CD4-positive, alpha-beta T cell (primary cell): ENCODE data around the gene OR2T8. TPM values are rescaled to one million over a fixed set of nuclear protein-coding genes. Genes with fewer than 3 reads are reported as not detected.
"Not testable (repeated sequence)": the region's sequence is repeated elsewhere in the genome, so short reads cannot be mapped to it uniquely, and the experiment has no call there.

ENCODE experiments used
- ATAC-seq: fragments of 200-7000 bp; cut with Tn5 transposase; one replicate; pipeline ENCODE4 v1.10.0; 2022; ENCODE audit warnings: mild to moderate bottlenecking; ENCODE audit not compliant: poor library complexity
- CTCF ChIA-PET: fragments of 350-600 bp; sonication (Branson Sonifier 250); formaldehyde crosslinking; loops from one replicate; lab custom pipeline; 2021; ENCODE audit warnings: antibody characterized with exemption, inconsistent platforms; lab: Charles Lee
- POLR2A ChIA-PET: fragments of 350-600 bp; sonication (Branson Sonifier 250); formaldehyde crosslinking; loops from one replicate; lab custom pipeline; 2021; ENCODE audit warnings: antibody characterized with exemption, inconsistent platforms; lab: Charles Lee
- DNase-seq, 14 experiments: peaks; one replicate each; pipeline ENCODE4 v3.0.0-alpha.2; 2013 to 2020; ENCODE audit warnings: mixed read lengths in 2 of 14
- H3K27ac ChIP-seq, 2 donors: one replicate each; pipeline versions ENCODE4 v1.5.1 to v1.7.0; 2013; ENCODE audit warnings: low read length in 2 of 2, low read depth in 1 of 2, mild to moderate bottlenecking in 1 of 2
- H3K27me3 ChIP-seq, 2 experiments: 1 replicate in 1 of 2; 2 replicates in 1 of 2; pipeline versions ENCODE4 v1.6.1 to v1.7.0; 2013; ENCODE audit warnings: low read length in 2 of 2, control low read depth in 1 of 2, mild to moderate bottlenecking in 1 of 2, moderate library complexity in 1 of 2; ENCODE audit not compliant: insufficient read depth in 2 of 2, control insufficient read depth in 1 of 2
- H3K36me3 ChIP-seq: one replicate; pipeline ENCODE4 v1.6.1; 2013; ENCODE audit warnings: low read length, control low read depth; ENCODE audit not compliant: insufficient read depth
- H3K4me1 ChIP-seq: one replicate; pipeline ENCODE4 v1.6.1; 2013; ENCODE audit warnings: low read length, control low read depth; ENCODE audit not compliant: insufficient read depth
- H3K4me3 ChIP-seq: one replicate; pipeline ENCODE4 v1.5.1; 2013; ENCODE audit warnings: mild to moderate bottlenecking, low read length, moderate library complexity
- H3K9me3 ChIP-seq, 2 experiments: 1 replicate in 1 of 2; 2 replicates in 1 of 2; pipeline versions ENCODE4 v1.6.1 to v1.7.0; 2013; ENCODE audit warnings: low read length in 2 of 2, mild to moderate bottlenecking in 2 of 2, control low read depth in 1 of 2, moderate library complexity in 1 of 2; ENCODE audit not compliant: control insufficient read depth in 1 of 2, insufficient read depth in 1 of 2
- H3K27ac Mint-ChIP-seq: one replicate; pipeline ENCODE4 v1.8.0; 2020; ENCODE audit warnings: mixed read lengths
- H3K27me3 Mint-ChIP-seq: one replicate; pipeline ENCODE4 v1.8.0; 2021; ENCODE audit warnings: mixed read lengths
- H3K36me3 Mint-ChIP-seq: one replicate; pipeline ENCODE4 v1.8.0; 2021; ENCODE audit warnings: low read depth, mixed read lengths
- H3K4me1 Mint-ChIP-seq: one replicate; pipeline ENCODE4 v1.8.0; 2021; ENCODE audit warnings: low read depth, mixed read lengths
- H3K4me3 Mint-ChIP-seq: one replicate; pipeline ENCODE4 v1.8.0; 2020; ENCODE audit warnings: mild to moderate bottlenecking, mixed read lengths
- H3K9me3 Mint-ChIP-seq: one replicate; pipeline ENCODE4 v1.8.0; 2020; ENCODE audit warnings: mixed read lengths
- intact Hi-C, 2 experiments: fragments of 100-400 bp; cut with DNase I in 1 of 2; cut with micrococcal nuclease in 1 of 2; formaldehyde crosslinking; loops; one replicate each; pipeline versions ENCODE4 v1.15.1 to v1.9.0; 2023 to 2025; cut with DNase I, micrococcal nuclease
- total RNA-seq, 174 experiments: library from RNA in 2 of 174; stranded (reverse) in 2 of 174; gene quantifications; one replicate each; pipeline ENCODE4 v1.2.3 and lab custom pipeline; 2021 to 2026
- TF ChIP-seq, protein P1 (sequence below): fragments of 200-600 bp; IDR thresholded peaks from one replicate; pipeline ENCODE4 v1.8.0; 2022; ENCODE audit warnings: antibody characterized with exemption, mild to moderate bottlenecking

Gene OR2T8
- total RNA-seq, 2 experiments from 2014 or later: 0.25 TPM; not detected in 1

DNA sequence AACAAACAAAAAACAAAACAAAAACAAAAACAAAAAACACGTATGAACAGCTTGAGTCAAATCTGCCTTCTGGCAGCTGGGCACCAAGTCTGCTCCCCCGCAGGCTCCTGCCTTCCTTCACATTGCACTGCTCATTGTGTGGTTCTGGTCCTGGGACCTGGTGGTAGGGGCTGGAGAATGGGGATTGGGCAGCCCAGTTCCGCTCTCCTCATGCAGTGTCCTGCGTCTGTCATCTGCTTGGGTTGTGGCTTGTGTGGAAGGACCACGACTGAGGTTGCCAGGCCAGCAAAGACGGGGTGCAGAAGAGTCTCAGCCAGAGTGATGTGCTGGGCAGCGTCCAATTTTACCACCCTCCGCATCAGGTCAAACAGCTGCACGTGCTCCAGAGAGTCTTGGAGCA lies 15.7 kb downstream of the OR2T8 start:
- POLR2A ChIA-PET: no interaction called here
- Mint-ChIP-seq H3K9me3 (peaks cover 3% of the 10 kb centered on the region), H3K27ac (no peak overlapping the region), H3K4me1 (peaks cover 6% of the 10 kb centered on the region), H3K36me3 (no peaks in the 10 kb centered on the region), H3K27me3 (no peaks in the 10 kb centered on the region), H3K4me3 (peak overlapping the region; percentile 36)
- peak in 2 of 14 experiments; percentile 1 to 9 for DNase-seq
- Histone ChIP-seq H3K4me3 (no peak overlapping the region), H3K36me3 (no peaks in the 10 kb centered on the region), H3K4me1 (peaks cover 8% of the 10 kb centered on the region), H3K27me3 (no peaks in the 10 kb centered on the region), H3K9me3 (peaks cover 0 to 22% of the 10 kb centered on the region in 2 experiments), H3K27ac (no peak overlapping the region)
- no peak for ATAC-seq
- CTCF ChIA-PET: no interaction called here
- intact Hi-C loops: loop anchor here (2.0 kb wide), 2 partner anchors 751 to 873 kb away; no protein-coding TSS in a partner anchor
- TF ChIP-seq, protein P1, sequence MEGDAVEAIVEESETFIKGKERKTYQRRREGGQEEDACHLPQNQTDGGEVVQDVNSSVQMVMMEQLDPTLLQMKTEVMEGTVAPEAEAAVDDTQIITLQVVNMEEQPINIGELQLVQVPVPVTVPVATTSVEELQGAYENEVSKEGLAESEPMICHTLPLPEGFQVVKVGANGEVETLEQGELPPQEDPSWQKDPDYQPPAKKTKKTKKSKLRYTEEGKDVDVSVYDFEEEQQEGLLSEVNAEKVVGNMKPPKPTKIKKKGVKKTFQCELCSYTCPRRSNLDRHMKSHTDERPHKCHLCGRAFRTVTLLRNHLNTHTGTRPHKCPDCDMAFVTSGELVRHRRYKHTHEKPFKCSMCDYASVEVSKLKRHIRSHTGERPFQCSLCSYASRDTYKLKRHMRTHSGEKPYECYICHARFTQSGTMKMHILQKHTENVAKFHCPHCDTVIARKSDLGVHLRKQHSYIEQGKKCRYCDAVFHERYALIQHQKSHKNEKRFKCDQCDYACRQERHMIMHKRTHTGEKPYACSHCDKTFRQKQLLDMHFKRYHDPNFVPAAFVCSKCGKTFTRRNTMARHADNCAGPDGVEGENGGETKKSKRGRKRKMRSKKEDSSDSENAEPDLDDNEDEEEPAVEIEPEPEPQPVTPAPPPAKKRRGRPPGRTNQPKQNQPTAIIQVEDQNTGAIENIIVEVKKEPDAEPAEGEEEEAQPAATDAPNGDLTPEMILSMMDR: no peak

DNA sequence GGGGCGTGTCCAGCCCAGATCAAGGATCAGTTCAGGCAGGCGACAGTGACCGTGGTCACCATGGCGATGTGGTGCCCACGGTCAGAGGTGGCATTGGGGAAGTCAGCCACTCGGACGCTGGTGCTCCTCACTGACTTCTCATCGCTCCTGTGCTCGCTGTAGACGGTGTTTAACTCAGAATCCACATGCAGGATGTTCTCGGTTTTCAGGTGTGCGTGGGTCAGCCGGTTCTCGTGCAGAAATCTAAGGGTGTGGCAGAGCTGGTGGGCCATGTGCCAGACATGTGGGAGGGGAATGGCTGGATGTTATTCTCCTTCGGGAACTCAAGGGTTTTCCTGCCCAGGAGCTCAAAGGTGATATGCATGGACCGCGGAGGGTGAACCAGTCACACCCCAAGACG lies 16.4 kb downstream of the OR2T8 start:
- Histone ChIP-seq H3K4me3 (no peak overlapping the region), H3K27ac (no peak overlapping the region), H3K36me3 (no peaks in the 10 kb centered on the region), H3K4me1 (peaks cover 8% of the 10 kb centered on the region), H3K27me3 (no peaks in the 10 kb centered on the region), H3K9me3 (peaks cover 0 to 22% of the 10 kb centered on the region in 2 experiments)
- intact Hi-C loops: loop anchor here (2.0 kb wide), 2 partner anchors 750 to 872 kb away; no protein-coding TSS in a partner anchor
- ATAC-seq (no peak), DNase-seq (peak in 2 of 14 experiments; percentile 2 to 18)
- Mint-ChIP-seq H3K4me1 (peaks cover 6% of the 10 kb centered on the region), H3K9me3 (peaks cover 3% of the 10 kb centered on the region), H3K27me3 (no peaks in the 10 kb centered on the region), H3K27ac (no peak overlapping the region), H3K36me3 (no peaks in the 10 kb centered on the region), H3K4me3 (peak overlapping the region; percentile 36)
- TF ChIP-seq, protein P1: no peak
- POLR2A ChIA-PET: no interaction called here
- CTCF ChIA-PET: no interaction called here

DNA sequence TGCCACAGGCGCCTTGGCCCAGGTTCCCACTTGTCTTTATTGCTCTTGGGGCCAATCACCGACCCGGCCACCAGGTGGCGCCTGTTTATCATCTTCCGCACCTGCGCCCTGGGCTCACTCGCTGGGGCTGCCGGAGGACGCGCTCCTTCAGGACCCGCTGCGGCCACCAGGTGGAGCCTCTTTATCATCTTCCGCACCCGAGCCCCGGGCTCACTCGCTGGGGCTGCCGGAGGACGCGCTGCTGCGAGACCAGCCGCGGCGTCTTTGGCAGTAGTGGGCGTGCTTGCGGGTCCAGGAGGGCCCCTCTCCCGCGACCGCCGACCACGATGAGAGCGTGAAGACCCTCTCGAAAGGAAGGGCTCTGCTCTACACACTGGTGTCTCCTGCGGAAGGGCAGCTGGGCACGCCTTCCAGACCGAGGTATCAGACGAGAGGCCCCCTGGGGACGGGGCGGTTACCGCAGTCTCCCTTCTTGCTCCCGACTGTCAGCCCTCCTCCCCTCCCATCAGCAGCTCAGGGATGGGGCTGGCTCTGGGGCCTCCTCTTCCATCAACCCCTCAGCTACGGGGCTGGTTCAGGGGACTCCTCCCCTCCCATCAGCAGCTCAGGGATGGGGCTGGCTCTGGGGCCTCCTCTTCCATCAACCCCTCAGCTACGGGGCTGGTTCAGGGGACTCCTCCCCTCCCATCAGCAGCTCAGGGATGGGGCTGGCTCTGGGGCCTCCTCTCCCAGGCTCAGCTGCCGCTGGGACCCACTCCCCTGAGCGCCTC lies 17.1 kb downstream of the OR2T8 start:
- H3K4me3 Mint-ChIP-seq: peak overlapping the region; percentile 88
- H3K27me3 Mint-ChIP-seq, H3K36me3 ChIP-seq, H3K36me3 Mint-ChIP-seq, H3K27ac ChIP-seq, CTCF ChIA-PET, H3K4me1 ChIP-seq, H3K9me3 Mint-ChIP-seq, H3K4me1 Mint-ChIP-seq, H3K27me3 ChIP-seq: not testable (repeated sequence)
- TF ChIP-seq, protein P1: peak; percentile 88
- peak overlapping the region; percentile 39 for H3K27ac Mint-ChIP-seq
- POLR2A ChIA-PET: interaction anchor here (1.1 kb wide), 1 partner anchor 30 kb away, joined by 4 read pairs; no protein-coding TSS in a partner anchor
- DNase-seq: peak; percentile 25 to 94 (median 82)
- Histone ChIP-seq H3K4me3 (peak overlapping the region; percentile 67), H3K9me3 (peaks cover 0 to 22% of the 10 kb centered on the region in 2 experiments)
- intact Hi-C loops: loop anchor here (1.0 to 2.0 kb wide), 3 partner anchors 750 to 872 kb away; no protein-coding TSS in a partner anchor
- peak; percentile 95 for ATAC-seq
